ENCODE data around the gene LSM8.

DNA sequence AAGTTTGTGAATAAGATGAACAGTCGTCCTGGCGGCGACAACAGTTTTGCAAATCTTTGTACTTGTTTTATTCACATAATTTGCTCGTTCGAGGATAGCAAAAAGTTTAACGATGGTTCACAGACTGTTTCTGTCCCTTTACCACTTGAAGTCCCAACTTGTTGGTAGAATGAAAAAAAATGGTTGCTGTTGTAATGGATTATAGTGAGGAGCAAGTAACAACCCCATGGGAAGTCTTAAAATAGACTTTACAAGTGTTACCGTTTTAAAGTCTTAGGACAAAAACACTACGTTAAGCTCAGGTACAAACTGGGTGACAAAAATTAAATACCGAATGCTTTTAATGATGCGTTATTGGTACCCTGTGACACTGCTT is 589 bp downstream of the LSM8 start:
- TF ChIP-seq CTCF (conservative IDR thresholded peaks at IDR 0.05) (no peak), ZFX (IDR thresholded peaks at IDR 0.05) (no peak)
